ENCODE measurements around the gene LGALS3BP.
"Not testable (repeated sequence)": the region's sequence is repeated elsewhere in the genome, so short reads cannot be mapped to it uniquely, and the experiment has no call there.

Gene LGALS3BP

GRCh38 chr17:78977997-78978973 is 1.4 kb downstream of the LGALS3BP start:
- no peak for DNase-seq

GRCh38 chr17:78977681-78977943 is 2.1 kb downstream of the LGALS3BP start:
- no peak for DNase-seq

- DNase-seq: no peak
These were observed 2.6 kb downstream of the LGALS3BP start for GRCh38 chr17:78976907-78977680.

- DNase-seq: no peak
These were observed 4.8 kb downstream of the LGALS3BP start for GRCh38 chr17:78974635-78975591.

GRCh38 chr17:78973792-78974520 is 5.8 kb downstream of the LGALS3BP start:
- DNase-seq: no peak

GRCh38 chr17:78973196-78973595 is 6.5 kb downstream of the LGALS3BP start:
- DNase-seq: no peak

- DNase-seq: no peak
These were observed 7.1 kb downstream of the LGALS3BP start for GRCh38 chr17:78972507-78973105.

GRCh38 chr17:78971756-78972506 is 7.8 kb downstream of the LGALS3BP start:
- DNase-seq: no peak

- DNase-seq: peak; percentile 72 to 74
These were observed 8.6 kb downstream of the LGALS3BP start for GRCh38 chr17:78970834-78971755.

- no peak for DNase-seq
These were observed 9.9 kb downstream of the LGALS3BP start for GRCh38 chr17:78969865-78970264.

- no peak for DNase-seq
These were observed 11.9 kb downstream of the LGALS3BP start for GRCh38 chr17:78967782-78968362.

- DNase-seq: no peak
These were observed 12.7 kb downstream of the LGALS3BP start for GRCh38 chr17:78966910-78967600.

- no peak for DNase-seq
These were observed 13.5 kb downstream of the LGALS3BP start for GRCh38 chr17:78966123-78966813.

- DNase-seq: no peak
These were observed 14.2 kb downstream of the LGALS3BP start for GRCh38 chr17:78965491-78965924.

- no peak for DNase-seq
These were observed 16.3 kb downstream of the LGALS3BP start for GRCh38 chr17:78963378-78963777.

GRCh38 chr17:78962984-78963348 is 16.8 kb downstream of the LGALS3BP start:
- DNase-seq: not testable (repeated sequence)

- no peak for DNase-seq
These were observed 17.3 kb downstream of the LGALS3BP start for GRCh38 chr17:78962345-78962983.

- DNase-seq: no peak
These were observed 18.2 kb downstream of the LGALS3BP start for GRCh38 chr17:78961571-78961970.
